Prostate gland (tissue), 2 donors: ENCODE results near the gene PLPP1. TPM values are rescaled to one million over a fixed set of nuclear protein-coding genes. Genes with fewer than 3 reads are reported as not detected.
A peak's percentile ranks its signal among the peaks of the same experiment; 100 is the strongest.

Experiments used
- DNase-seq: peaks from one replicate; pipeline ENCODE4 v3.0.0-alpha.2; 2019; ENCODE audit warnings: low spot score
- H3K27ac ChIP-seq, 2 donors: fragments of 200-600 bp; sonication (generic); 2 replicates each; pipeline ENCODE4 v1.5.1; 2017 to 2019
- H3K27me3 ChIP-seq: fragments of 200-600 bp; sonication (generic); replicated peaks from 2 replicates; pipeline ENCODE4 v1.5.1; 2019; ENCODE audit not compliant: insufficient read depth
- H3K36me3 ChIP-seq, 2 donors: fragments of 200-600 bp; sonication (generic); 1 replicate in 1 of 2; 2 replicates in 1 of 2; pipeline versions ENCODE4 v1.5.1 to v1.8.1; 2017 to 2019
- H3K4me1 ChIP-seq: fragments of 200-600 bp; sonication (generic); replicated peaks from 2 replicates; pipeline ENCODE4 v1.5.1; 2019
- H3K4me3 ChIP-seq, 2 donors: fragments of 200-600 bp; sonication (generic); 2 replicates each; pipeline ENCODE4 v1.5.1; 2017 to 2019
- H3K9me3 ChIP-seq: fragments of 200-600 bp; sonication (generic); 2 replicates; pipeline ENCODE4 v1.5.1; 2017
- CTCF ChIP-seq, 4 experiments: fragments of 200-600 bp in 2 of 4; fragments of 450-650 bp in 2 of 4; sonication (generic) in 2 of 4; IDR thresholded peaks; 1 replicate in 3 of 4; 2 replicates in 1 of 4; pipeline ENCODE4 v1.5.1; 2016 to 2019; ENCODE audit warnings: antibody characterized with exemption in 4 of 4, mild to moderate bottlenecking in 2 of 4, moderate library complexity in 2 of 4
- POLR2A ChIP-seq: fragments of 450-650 bp; IDR thresholded peaks from one replicate; pipeline ENCODE4 v1.6.1; 2016; ENCODE audit warnings: antibody characterized with exemption, mild to moderate bottlenecking
- POLR2AphosphoS5 ChIP-seq: sonication (generic); formaldehyde crosslinking; IDR thresholded peaks from one replicate; pipeline ENCODE4 v1.6.1; 2017; ENCODE audit warnings: antibody characterized with exemption
- WGBS: methylation state at CpG from one replicate; pipeline ENCODE4 v1.1.5; 2018; 5-methylcytosine and 5-hydroxymethylcytosine counted together
- intact Hi-C: fragments of 100-400 bp; cut with DNase I; formaldehyde crosslinking; loops from one replicate; pipeline ENCODE4 v1.14.2; 2022
- total RNA-seq, 2 donors: library from RNA; depleted of rRNA; stranded (reverse); fragments of >200 nt; gene quantifications; one replicate each; pipeline ENCODE4 v1.1.0, GENCODE V29; 2016

PLPP1 gene
- total RNA-seq, 2 donors from 2014 or later: 823 to 5,059 TPM

GRCh38 chr5:55437452-55437851, 97.3 kb downstream of the PLPP1 start:
- Histone ChIP-seq H3K36me3 (peaks cover 0 to 13% of the 10 kb centered on the region in 2 donors), H3K27ac (peak overlapping the region; percentile 71 to 75)
- DNase-seq: no peak

GRCh38 chr5:55432549-55432948, 102.2 kb downstream of the PLPP1 start:
- H3K4me3 ChIP-seq: no peak overlapping the region
- WGBS: 94% methylated on average over 4 of the region's 4 CpGs
- intact Hi-C loops: no loop called here
- no peaks in the 10 kb centered on the region for H3K9me3 ChIP-seq
- peaks cover 12% of the 10 kb centered on the region for H3K4me1 ChIP-seq
- DNase-seq: no peak
- no peak for TF ChIP-seq POLR2A
- TF ChIP-seq POLR2AphosphoS5: no peak
- TF ChIP-seq CTCF (IDR thresholded peaks at IDR 0.05): no peak
- no peaks in the 10 kb centered on the region for H3K27me3 ChIP-seq
- H3K36me3 ChIP-seq: peaks cover 0 to 7% of the 10 kb centered on the region in 2 donors
- H3K27ac ChIP-seq: no peak overlapping the region

More at GRCh38 chr5:55437452-55437851, 97.3 kb downstream of the PLPP1 start:
- TF ChIP-seq POLR2A: no peak
- no peak for TF ChIP-seq POLR2AphosphoS5
- no peak for TF ChIP-seq CTCF (IDR thresholded peaks at IDR 0.05)
- intact Hi-C loops: loop anchor here (5.0 kb wide), 1 partner anchor 165 kb away; no protein-coding TSS in a partner anchor
- H3K9me3 ChIP-seq: no peaks in the 10 kb centered on the region
- no peak overlapping the region for H3K4me3 ChIP-seq
- peaks cover 14% of the 10 kb centered on the region for H3K4me1 ChIP-seq
- WGBS: 63% methylated on average over 1 of the region's 1 CpG
- H3K27me3 ChIP-seq: no peaks in the 10 kb centered on the region

- peak overlapping the region in 1 of 2 donors; percentile 27 for H3K27ac ChIP-seq
Observed at GRCh38 chr5:55429613-55430253, 105.0 kb downstream of the PLPP1 start.

GRCh38 chr5:55429221-55429612, 105.5 kb downstream of the PLPP1 start:
- H3K9me3 ChIP-seq: no peaks in the 10 kb centered on the region
- no peak overlapping the region for H3K4me3 ChIP-seq
- peaks cover 4 to 15% of the 10 kb centered on the region in 2 donors for H3K36me3 ChIP-seq
- WGBS: 48% methylated on average over 2 of the region's 2 CpGs
- intact Hi-C loops: no loop called here
- H3K4me1 ChIP-seq: peaks cover 7% of the 10 kb centered on the region
- no peak overlapping the region for H3K27ac ChIP-seq
- no peaks in the 10 kb centered on the region for H3K27me3 ChIP-seq
- TF ChIP-seq POLR2AphosphoS5 (no peak), CTCF (IDR thresholded peaks at IDR 0.05) (no peak), POLR2A (no peak)
- DNase-seq: no peak

More at GRCh38 chr5:55429613-55430253, 105.0 kb downstream of the PLPP1 start:
- no peak for DNase-seq
- H3K4me1 ChIP-seq: peaks cover 7% of the 10 kb centered on the region
- TF ChIP-seq POLR2AphosphoS5: peak; percentile 12
- no peak for TF ChIP-seq CTCF (IDR thresholded peaks at IDR 0.05)
- no peak for TF ChIP-seq POLR2A
- H3K36me3 ChIP-seq: peaks cover 2 to 11% of the 10 kb centered on the region in 2 donors
- intact Hi-C loops: no loop called here
- 87% methylated on average over 8 of the region's 9 CpGs for WGBS
- H3K27me3 ChIP-seq: no peaks in the 10 kb centered on the region
- H3K4me3 ChIP-seq: no peak overlapping the region
- H3K9me3 ChIP-seq: no peaks in the 10 kb centered on the region

- no peak overlapping the region for H3K4me3 ChIP-seq
- H3K27me3 ChIP-seq: no peaks in the 10 kb centered on the region
- H3K4me1 ChIP-seq: peaks cover 7% of the 10 kb centered on the region
- DNase-seq: no peak
- intact Hi-C loops: no loop called here
- 88% methylated on average over 1 of the region's 1 CpG for WGBS
- H3K9me3 ChIP-seq: no peaks in the 10 kb centered on the region
- H3K27ac ChIP-seq: no peak overlapping the region
- peaks cover 4 to 21% of the 10 kb centered on the region in 2 donors for H3K36me3 ChIP-seq
- TF ChIP-seq CTCF (IDR thresholded peaks at IDR 0.05): no peak
- no peak for TF ChIP-seq POLR2A
- peak; percentile 19 for TF ChIP-seq POLR2AphosphoS5
Observed at GRCh38 chr5:55427157-55427556, 107.6 kb downstream of the PLPP1 start.
